ENCODE results near the gene DIAPH1.

Gene DIAPH1

DNA sequence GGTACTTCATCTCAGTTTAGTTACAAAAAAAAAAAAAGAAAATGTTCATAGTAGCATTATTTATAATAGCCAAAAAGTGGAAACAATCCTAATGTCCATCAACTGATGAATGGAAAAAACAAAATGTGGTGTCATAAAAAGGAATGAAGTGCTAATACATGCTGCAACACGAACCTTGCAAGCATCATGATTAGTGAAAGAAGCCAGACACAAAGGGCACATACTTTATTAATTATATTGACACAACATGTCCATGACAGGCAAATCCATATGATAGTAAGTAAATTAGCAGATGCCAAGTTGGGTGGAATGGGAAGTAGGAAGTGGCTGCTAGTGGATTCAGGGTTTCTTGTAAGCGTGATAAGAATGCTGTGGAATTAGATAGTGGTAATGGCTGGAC is 75.7 kb downstream of the DIAPH1 start:
- TF ChIP-seq GATA1 (IDR thresholded peaks at IDR 0.05; ENCODE audit: low read depth, low read length) = no peak
- no peak for TF ChIP-seq POLR2A (IDR thresholded peaks at IDR 0.05; ENCODE audit: low read length)

DNA sequence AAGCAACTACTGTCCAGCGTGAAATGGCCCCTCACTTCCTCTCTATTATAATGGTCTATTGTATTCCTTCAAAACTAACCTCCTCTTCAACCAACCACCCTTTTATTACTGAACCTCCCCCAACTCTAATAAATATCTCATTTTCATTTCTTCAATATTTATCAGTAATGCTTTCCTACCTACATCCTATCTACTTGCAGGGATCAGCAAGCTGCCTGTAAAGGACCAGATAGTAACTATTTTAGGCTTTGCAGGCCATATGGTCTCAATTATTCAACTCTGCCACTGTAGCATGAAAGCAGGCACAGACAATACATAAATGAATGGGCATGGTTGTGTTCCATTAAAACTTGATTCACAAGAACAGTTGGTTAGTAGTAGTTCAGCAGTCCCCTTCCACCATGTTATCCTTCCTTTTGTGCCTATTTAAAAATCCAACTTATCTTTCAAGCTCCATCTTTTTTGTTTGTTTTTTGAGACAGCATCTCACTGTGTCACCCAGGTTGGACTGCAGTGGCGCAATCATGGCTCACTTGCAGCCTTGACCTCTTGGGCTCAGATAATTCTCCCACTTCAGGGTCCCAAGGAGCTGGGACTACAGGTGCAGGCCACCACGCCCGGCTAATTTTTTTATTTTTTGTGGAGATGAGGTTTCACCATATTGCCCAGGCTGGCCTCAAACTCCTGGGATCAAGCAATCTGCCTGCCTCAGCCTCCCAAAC is 84.1 kb downstream of the DIAPH1 start:
- TF ChIP-seq POLR2A (IDR thresholded peaks at IDR 0.05; ENCODE audit: low read length) (no peak), GATA1 (IDR thresholded peaks at IDR 0.05; ENCODE audit: low read depth, low read length) (no peak)
- DNase-seq = no peak

More for the DNA sequence above, 75.7 kb downstream of the DIAPH1 start:
- peak in 1 of 2 experiments; percentile 17 for DNase-seq

DNA sequence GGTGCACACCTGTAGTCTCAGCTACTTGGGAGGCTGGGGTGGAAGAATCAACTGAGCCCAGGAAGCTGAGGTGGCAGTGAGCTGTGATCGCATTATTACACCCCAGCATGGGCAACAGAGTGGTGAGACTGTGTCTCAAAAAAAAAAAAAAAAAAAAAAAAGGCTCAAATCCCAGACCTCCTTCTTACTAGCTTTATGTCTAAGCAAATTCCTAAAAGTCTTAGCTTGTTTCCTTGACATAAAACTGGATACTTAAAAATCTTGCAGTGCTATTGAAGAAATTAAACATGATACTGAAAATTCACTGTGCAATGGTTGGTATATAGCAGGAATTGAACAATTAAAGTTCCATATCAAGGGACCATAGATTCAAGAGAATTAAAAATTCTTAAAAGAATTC is 84.9 kb downstream of the DIAPH1 start:
- no peak for DNase-seq
- TF ChIP-seq POLR2A (IDR thresholded peaks at IDR 0.05; ENCODE audit: low read length) = no peak
- TF ChIP-seq GATA1 (IDR thresholded peaks at IDR 0.05; ENCODE audit: low read depth, low read length) = no peak

DNA sequence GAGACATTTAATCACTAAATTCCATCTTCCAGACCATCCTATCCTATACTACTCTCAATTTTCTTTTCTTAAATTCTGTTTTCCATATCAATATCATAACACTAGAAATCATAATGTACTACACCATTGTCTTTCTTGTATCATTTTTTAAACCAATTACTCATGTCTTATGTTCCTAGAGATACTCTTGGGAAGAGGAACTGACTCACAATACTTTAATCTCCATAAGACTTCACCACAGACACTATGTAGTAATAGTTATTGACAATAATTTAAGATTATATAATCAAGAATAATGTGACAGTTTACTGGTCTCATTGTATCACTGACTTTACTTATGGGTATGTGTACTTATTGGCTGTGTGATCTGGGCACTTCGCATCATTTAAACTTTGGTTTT is 86.1 kb downstream of the DIAPH1 start:
- no peak for DNase-seq
- TF ChIP-seq POLR2A (IDR thresholded peaks at IDR 0.05; ENCODE audit: low read length) (no peak), GATA1 (IDR thresholded peaks at IDR 0.05; ENCODE audit: low read depth, low read length) (no peak)

DNA sequence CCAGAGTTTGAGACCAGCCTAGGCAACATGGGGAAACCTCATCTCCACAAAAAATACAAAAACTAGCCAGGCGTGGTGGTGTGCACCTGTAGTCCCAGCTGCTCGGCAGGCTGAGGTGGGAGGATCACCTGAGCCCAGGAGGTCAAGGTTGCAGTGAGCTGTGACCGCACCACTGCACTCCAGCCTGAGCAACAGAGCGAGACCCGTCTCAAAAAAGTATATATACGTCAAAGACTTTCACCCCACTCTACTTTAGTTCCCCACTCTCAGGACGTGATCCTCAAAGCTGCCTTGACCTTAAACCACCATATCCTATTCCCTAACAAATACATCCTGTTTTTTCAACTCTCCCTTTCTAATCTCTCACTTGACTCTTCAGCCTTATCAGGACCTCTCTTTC is 88.9 kb downstream of the DIAPH1 start:
- DNase-seq = no peak

DNA sequence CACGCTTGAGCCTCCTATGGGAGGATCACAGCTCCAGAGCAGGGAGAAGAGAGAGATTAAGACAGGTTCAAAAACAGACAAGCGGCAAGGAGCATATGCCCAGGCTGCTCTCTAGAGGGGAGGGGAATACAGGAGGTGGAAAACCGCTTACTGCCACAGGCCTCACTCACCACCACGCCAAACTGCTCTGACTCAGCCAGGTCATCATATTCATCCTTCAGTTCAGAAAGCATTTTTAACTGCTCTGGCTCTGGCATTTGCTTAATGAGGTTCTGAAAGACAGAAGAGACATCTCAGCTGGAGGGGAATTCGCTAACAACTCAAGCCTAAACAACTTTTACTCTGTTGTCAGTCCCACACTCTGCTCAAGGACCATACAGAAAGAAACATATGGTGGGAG is 89.8 kb downstream of the DIAPH1 start:
- no peak for TF ChIP-seq GATA1 (IDR thresholded peaks at IDR 0.05; ENCODE audit: low read depth, low read length)
- DNase-seq = no peak

More for the DNA sequence above, 88.9 kb downstream of the DIAPH1 start:
- TF ChIP-seq GATA1 (IDR thresholded peaks at IDR 0.05; ENCODE audit: low read depth, low read length) (no peak), POLR2A (IDR thresholded peaks at IDR 0.05; ENCODE audit: low read length) (no peak)

DNA sequence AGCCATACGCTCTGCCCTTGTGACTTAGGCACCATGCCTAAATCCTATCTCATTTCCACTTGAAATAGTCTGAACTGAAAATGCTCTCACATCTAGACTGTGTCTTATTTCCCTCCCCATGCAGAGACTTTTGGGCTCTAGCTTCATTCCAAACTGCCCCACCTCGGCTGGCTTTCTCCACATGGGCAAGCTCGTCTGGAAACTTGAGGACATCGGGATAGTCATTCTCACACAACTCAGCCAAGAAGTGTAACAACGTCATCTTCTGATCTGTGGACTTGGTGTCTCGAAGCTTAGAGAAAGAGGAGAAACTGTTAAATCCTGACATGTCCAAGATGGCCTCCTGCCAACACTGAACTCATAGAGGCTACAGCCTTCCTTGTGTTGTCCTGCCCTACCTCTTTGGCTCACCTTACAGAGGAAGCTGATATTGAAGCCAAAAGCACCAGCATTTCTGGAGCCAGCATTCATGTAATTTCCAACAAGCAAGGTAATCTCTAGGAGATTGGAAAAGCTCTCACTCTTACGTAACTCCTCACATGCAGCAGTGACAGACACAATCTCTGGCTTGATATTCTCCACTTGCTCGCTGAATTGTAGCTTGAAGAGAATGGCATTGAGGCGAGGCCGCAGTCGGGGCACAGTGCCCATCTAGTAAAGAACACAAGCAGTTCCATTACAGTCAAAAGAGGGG is 90.4 kb downstream of the DIAPH1 start:
- no peak for DNase-seq
- TF ChIP-seq POLR2A (IDR thresholded peaks at IDR 0.05; ENCODE audit: low read length) (no peak), GATA1 (IDR thresholded peaks at IDR 0.05; ENCODE audit: low read depth, low read length) (no peak)

- no peak for TF ChIP-seq GATA1 (IDR thresholded peaks at IDR 0.05; ENCODE audit: low read depth, low read length)
- TF ChIP-seq POLR2A (IDR thresholded peaks at IDR 0.05; ENCODE audit: low read length) = no peak
- DNase-seq = no peak
Measured at GRCh38 chr5:141527426-141527825, 91.4 kb downstream of the DIAPH1 start.

DNA sequence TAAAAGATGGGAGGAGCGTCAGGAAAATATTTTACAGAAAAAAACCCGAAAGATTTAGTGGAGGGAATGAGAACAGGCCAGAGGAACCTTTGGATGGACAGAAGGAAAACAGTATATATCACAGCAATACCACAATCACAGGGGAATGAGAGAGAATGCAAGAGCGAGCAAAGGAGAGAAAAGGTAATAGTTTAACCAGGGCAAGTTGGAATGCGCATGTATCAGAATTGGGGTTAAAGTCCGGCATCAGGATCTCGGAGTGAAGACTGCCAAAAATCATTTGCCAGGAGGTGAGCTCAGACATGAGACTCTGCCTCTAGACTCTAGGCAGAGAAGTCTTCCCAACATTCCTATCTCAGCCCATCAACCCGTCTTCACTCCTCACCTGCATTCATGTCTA is 93.1 kb downstream of the DIAPH1 start:
- TF ChIP-seq POLR2A (IDR thresholded peaks at IDR 0.05; ENCODE audit: low read length) (no peak), GATA1 (IDR thresholded peaks at IDR 0.05; ENCODE audit: low read depth, low read length) (no peak)

DNA sequence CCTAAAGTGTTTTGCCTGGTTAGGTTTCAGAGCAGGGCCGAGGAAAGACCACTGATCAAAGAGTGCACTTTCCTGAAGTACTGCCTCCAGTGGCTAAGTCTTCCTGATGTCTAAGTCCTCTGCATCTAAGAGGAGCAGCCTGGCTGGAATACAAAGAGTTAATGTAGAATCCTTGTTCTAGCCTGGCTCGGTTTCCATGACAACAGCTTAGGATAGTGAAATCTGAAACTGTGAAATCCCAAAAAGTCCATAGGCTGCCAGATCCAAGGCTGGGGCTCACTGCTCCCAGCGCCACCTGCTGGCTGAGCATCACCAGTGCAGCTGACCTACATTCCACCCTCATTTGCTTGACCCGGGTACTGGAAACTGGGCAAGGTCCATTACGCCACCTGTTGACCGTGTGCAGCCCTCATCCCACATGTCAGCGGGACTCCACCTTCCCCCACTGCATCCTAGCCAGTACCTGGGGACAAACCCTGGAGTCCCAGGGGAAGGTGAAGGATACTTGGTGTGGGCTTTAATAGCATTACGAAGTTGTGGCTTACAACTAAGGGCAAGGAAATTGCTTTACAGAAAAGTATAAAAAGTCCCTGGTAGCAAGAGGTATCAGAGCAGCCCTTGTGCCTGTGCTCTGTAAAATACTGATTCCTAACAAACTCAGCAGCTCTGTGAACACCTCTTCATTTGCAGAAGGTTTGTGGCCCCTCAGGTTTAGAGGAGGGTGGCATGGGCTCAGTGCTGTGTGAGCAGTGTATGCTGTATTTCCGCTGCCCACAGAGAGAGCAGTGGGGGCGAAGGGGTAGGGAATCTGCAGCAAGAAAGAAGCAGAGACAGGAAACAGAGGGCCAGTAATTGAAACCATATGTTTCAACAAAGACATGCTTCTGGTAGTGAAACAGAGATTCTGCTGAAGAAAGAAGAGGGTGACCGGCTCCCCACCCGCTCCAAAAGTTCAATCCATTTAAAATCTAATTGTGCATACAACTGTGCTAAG is 93.9 kb downstream of the DIAPH1 start:
- DNase-seq = peak; percentile 72 to 83
- TF ChIP-seq POLR2A (IDR thresholded peaks at IDR 0.05; ENCODE audit: low read length) = no peak

More for the DNA sequence above, 93.1 kb downstream of the DIAPH1 start:
- DNase-seq = no peak

DNA sequence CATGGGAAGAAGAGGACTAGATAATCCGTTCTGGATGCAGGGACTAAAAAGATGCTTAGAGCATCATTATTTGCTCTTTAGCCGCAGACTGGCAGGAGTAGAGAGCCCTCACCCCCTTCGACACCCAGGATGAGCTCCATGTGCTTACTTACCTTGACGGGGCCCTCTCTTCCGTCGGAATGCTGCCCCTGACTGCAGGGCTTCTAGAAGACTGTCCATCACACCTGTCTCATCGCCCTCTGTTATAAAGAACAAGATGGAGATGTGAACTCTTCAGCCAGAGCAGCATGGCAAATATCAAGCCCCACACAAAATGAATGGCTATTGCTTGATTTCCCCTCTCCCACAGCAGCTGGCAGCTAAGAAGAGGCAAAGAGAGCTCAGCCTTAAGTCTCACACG is 94.8 kb downstream of the DIAPH1 start:
- no peak for TF ChIP-seq POLR2A (IDR thresholded peaks at IDR 0.05; ENCODE audit: low read length)
- no peak for TF ChIP-seq GATA1 (IDR thresholded peaks at IDR 0.05; ENCODE audit: low read depth, low read length)

DNA sequence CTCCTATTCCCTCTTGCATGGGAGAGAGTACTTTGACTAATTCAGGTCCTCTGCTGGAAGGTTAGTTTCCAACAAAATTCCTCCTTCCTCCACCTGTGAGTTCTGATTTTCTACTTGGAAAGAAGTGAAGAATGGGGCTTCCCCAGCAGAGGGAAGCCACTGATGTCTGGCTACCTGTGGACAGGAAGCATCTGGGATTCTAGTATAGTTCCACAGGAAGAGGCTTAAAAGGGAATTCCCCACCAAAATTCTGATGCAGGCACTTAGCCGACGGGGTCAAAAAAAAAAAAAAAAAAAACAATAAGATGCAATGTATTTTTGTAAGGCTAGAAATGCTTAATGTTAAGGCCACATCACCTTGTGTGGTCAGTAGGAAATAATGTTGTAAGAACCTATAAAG is 96.5 kb downstream of the DIAPH1 start:
- TF ChIP-seq POLR2A (IDR thresholded peaks at IDR 0.05; ENCODE audit: low read length) = no peak
- TF ChIP-seq GATA1 (IDR thresholded peaks at IDR 0.05; ENCODE audit: low read depth, low read length) = no peak
- DNase-seq = no peak

More for the DNA sequence above, 94.8 kb downstream of the DIAPH1 start:
- DNase-seq = no peak

DNA sequence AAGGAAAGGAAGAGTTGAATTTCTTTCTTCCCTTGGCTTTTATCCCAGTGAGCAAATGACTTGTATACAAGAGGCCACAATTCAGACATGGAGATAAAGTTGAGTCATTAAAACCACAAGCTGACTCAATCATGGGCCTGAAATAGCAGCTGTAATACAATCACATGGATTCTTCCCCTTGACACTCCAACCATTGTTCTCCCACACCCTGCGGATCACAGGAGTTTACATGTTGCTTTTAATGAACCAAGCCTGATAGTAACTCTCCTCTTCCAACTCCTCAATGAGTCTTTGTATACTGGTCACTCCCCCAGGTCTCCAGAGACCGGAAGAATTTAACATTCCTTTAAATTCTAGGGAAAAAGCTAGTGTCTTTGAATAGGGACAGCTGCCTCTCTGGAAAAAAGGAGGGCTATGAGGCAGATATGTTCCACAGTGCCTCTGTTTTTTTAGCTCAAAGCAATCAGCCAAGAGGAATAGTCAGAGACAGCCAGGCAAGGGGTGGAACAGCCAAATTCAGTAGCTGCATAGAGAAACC is 97.5 kb downstream of the DIAPH1 start:
- DNase-seq = peak in 1 of 2 experiments; percentile 27
- TF ChIP-seq POLR2A (IDR thresholded peaks at IDR 0.05; ENCODE audit: low read length) = no peak
- TF ChIP-seq GATA1 (IDR thresholded peaks at IDR 0.05; ENCODE audit: low read depth, low read length) = no peak

Data from erythroblast (primary cell).